Stimulated activated CD8-positive, alpha-beta memory T cell treated with anti-CD3 and anti-CD28 coated beads, Interleukin-4, amount 100 ng/mL, for 4 hours (primary cell): ENCODE measurements around the gene JAZF1.
"Not testable (repeated sequence)": the region's sequence is repeated elsewhere in the genome, so short reads cannot be mapped to it uniquely, and the experiment has no call there.

ENCODE experiments used
- DNase-seq, 2 donors: peaks; one replicate each; pipeline ENCODE4 v3.0.0-alpha.2; 2020; ENCODE audit warnings: low read depth in 2 of 2, low spot score in 1 of 2

JAZF1 gene

DNA sequence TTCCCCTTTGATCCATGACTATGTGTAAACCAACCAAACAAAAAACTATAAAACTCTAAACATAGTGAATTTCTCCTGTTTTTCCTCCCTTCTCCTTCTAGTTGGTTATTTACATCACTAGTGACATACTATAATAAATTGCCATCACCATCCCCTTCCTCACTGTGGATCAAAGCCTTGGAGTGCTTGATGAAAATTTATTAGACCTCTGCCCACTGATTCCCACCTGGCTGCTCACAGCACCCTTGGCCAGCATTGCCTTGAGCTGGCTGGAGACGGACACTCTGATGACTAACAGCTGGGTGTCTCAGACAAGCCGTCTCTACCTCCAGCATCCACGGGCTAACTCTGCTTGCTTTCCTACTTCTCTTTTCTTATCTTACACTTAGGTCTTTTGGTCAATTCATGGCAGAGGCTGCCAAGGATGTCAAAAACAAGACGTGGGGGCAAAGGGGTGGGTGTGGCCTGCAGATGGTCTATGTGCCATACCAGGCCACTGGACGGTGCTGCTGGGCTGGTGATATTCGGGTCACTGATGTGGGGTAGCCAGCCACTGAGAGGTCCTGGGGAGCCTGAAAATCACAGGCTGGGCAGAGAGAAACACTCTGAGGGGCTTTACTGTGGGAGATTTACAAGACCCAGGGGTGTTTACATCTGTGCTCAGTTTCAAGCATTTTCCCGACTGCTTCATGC is 232.9 kb downstream of the JAZF1 start:
- DNase-seq: no peak

DNA sequence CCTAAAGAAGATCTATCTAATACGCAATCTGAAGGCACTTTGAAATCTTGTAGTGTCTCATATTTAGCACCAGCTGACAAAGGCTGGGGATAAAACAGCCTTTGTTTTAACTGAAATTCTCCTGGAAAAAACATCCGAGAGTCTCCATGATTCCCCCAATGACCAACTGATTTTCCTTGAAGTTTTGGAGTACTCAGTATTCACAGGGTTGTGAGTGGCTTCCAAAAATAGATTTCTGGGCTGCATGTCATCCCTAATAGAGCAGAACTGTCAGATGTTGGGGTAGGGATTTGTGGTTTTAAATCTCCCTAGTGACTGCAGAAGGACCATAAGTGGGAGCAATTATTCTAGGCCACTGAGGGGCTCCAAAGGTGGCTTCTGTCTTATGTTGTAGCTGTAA is 234.2 kb downstream of the JAZF1 start:
- no peak for DNase-seq

DNA sequence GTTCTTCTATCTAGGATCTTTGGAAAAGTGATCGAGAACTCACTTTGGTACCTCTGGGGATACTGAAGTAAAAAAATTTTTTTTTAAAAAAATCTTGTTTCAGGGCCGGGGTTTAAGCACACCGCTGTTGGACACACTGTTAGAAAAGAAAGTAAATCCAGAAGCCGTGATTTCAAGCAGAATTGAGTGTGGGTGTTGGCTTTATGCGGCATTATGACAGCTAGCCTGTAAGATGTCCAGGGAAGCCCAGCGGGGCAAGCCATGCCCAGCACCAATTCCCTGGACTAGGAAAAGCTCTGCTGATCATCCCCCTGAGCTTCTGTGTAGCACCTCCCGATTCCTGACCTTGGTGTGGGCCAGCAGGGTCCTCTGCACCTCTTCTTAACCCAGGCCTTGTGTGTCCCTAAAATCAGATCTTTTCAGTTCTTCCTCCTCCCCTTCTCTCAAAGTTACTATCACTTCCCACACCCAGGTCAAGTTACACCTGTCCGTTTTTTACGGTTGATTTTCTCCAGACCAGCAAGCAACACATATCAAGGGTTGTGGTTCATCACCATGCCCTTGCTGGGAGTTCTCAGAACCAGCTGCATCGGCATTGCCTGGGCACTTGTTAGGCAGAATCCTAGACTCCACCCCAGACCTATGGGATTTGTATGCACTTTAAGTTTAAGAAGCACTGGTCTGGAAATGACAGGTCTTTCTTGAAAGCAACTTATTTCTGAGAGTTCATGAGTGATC is 235.4 kb downstream of the JAZF1 start:
- no peak for DNase-seq

- no peak for DNase-seq
Measured at GRCh38 chr7:27944643-27945042, 236.0 kb downstream of the JAZF1 start.

GRCh38 chr7:27943241-27943640 is 237.4 kb downstream of the JAZF1 start:
- no peak for DNase-seq

DNA sequence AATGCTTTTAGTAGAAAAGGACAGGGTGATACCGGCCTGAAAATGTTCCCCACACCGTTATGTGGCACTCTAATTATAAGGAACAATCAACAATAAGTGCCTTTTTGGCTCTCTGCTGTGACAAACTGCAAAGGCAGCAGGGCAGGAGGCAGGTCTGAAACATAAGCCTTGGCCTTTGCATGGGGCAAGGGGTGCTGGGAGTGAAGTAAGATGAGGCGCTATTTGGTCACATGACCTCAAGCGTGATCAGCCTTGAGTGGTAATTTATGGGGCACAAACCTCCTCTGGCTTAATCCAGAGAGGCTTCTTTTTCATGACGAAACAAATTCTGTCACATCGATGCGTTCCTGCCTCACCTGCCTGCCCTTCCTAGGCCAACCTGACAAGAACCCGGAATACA is 237.9 kb downstream of the JAZF1 start:
- no peak for DNase-seq

DNA sequence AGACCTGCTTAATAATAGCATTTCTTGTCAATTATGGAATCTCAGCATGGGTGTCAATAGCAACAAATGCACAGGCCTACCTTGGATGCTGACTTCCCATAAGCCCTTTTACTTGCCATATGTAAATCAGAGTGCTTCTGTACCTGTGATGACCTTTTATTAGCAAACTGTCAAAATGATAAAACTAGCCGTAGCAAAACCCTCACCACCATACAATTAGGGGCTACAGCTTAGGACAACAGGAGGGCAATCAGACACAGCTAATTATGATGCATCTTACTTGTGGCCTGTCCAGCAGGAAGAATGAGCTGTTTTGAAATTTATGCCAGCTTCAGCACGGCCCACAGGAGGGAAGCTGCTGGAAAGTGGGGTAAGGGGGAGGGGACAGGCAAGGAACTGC is 239.1 kb downstream of the JAZF1 start:
- DNase-seq: no peak

GRCh38 chr7:27940341-27940740 is 240.3 kb downstream of the JAZF1 start:
- no peak for DNase-seq

GRCh38 chr7:27939893-27940292 is 240.7 kb downstream of the JAZF1 start:
- no peak for DNase-seq

DNA sequence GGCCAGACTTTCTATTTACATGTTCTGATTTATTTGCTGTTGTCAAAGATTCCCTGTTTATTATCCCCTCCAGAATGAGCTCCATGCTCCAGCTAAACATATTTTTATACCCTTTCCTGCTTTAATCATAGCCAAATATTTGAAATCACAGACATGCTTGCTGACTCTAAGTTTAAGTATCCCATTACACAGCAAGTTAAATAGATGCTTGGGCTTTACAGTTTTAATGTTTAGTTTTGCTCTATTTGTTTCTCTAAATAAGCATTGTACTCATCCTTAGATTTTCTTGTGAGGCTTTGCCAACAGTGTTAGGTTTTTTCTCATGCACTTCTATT is 243.9 kb downstream of the JAZF1 start:
- DNase-seq: no peak

- DNase-seq: no peak
Measured at GRCh38 chr7:27936047-27936767, 244.4 kb downstream of the JAZF1 start.

DNA sequence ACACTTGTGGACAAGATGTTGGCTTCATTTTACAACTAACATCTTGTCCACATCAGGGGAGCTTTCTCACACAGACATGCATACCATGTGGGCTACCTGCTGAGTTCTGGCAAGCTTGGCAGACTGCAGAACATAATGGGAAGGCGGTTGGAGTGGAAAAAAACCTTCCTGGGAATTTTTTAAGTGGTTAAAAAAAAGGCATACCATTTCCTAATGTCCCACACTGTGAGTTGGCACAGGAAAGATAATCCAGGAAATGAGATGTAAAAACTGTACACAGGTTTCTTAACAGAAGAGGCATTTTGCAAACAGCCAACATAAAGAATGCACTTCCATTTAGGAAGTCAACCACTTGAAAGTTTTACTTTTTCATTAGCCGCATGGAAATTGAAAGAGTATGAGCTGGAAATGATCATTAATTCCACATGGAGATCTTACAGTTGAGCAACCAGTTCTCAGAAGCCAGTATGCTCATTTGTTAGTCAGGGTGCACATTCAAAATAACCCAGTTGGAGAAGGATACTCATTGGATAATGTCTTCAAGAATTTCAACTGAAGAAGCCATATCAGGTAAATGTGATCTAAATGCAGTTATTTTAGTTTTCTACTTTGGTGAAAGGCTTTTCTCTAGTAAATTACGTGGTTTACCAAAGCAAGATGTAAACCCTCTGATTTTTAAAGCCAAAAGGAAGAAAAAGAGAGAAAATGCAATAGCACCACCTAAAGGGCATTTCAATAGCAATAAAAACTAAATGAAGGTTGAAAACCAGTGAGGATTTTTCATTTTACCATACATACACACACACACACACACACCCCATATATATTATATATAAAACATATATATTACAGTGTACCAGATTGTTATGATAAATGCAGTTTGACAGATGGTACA is 246.7 kb downstream of the JAZF1 start:
- DNase-seq: no peak

GRCh38 chr7:27930910-27931476 is 249.6 kb downstream of the JAZF1 start:
- no peak for DNase-seq

- no peak for DNase-seq
Measured at GRCh38 chr7:27929127-27929526, 251.5 kb downstream of the JAZF1 start.

DNA sequence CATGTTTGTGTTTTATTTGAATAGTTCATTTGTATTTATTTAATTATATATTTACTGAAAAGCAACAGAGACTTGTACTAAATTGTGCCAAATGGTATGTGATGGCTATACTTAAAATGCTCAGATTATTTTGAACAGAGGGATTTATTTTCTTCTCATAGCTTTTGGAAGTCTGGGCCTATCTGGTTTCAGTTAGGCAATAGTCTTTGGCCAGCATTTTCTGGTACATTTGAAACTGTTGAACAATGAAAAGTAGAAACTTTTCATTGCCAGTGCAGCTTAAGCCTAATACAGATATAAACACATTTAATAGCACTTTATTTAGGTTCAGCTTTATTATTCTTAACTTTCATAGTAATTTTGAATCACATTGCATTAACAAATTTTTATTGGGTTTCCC is 252.6 kb downstream of the JAZF1 start:
- no peak for DNase-seq

GRCh38 chr7:27925573-27926201 is 254.9 kb downstream of the JAZF1 start:
- DNase-seq: no peak

DNA sequence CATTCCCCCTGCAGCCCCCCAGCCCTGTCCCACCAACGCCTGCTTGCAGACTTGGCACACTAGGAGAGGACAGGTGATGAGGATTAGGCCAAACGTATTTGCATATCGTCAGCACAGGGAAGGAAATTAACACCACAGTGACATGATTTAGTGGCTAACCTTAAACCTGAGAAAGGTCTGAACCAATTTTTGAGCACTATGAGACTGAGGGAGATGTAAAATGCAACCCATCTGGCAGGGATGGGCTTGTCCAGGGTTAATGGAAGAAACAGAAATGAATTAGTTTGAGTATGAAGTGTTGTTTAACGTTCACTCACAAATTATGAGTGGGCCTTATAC is 257.0 kb downstream of the JAZF1 start:
- DNase-seq: no peak

DNA sequence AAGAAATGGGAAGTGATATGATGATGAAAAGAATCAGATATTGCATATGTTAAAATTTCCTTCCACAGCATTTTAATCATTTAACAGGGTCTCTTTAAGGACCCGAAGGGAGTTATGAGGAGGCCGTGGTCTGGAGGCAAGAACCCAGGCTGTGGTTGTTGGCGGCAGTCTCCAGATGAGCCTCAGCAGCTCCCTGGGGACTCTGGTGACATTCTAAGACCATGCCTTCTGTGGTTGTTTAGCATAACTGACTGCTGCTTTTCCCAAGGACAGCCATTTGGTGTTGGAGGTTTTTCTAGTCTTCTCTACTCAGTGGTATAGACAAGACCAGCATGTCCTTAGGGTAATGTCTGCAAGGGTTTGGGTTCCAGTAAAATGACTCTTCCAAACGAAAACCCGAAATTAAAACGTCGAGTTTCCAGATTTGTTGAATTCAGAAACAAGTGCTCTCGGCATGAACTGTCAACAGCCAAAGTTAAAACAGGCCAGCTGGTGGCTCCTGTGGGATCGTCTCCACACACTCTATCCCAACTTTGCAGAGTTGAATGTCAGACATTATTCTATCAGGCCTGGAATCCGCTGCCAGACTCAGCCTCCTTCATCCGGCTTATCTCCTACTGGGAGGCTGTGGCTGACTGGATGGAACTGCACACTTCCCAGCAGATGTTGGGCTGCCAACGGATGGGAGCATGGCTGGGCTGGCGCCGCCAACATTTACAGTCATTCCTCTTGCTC is 257.5 kb downstream of the JAZF1 start:
- no peak for DNase-seq

- DNase-seq: not testable (repeated sequence)
Measured at GRCh38 chr7:27922389-27922788, 258.2 kb downstream of the JAZF1 start.
